Heart left ventricle (tissue), 16 donors: ENCODE measurements around the gene CALML6. TPM values are rescaled to one million over a fixed set of nuclear protein-coding genes. Genes with fewer than 3 reads are reported as not detected.

Experiments used
- ATAC-seq, 4 donors: fragments of 200-7000 bp; cut with Tn5 transposase; one replicate each; pipeline ENCODE4 v1.9.1; 2020 to 2022; ENCODE audit warnings: moderate library complexity in 4 of 4, mild to moderate bottlenecking in 3 of 4, moderate number of reproducible peaks in 1 of 4
- DNase-seq, 5 donors: peaks; one replicate each; pipeline ENCODE4 v3.0.0-alpha.2; 2020
- H3K27ac ChIP-seq, 12 donors: fragments of 200-600 bp; sonication (generic) in 4 of 12; one replicate each; pipeline versions ENCODE4 v1.5.0 to v1.8.0; 2016 to 2022; ENCODE audit warnings: mild to moderate bottlenecking in 2 of 12
- H3K27me3 ChIP-seq, 9 donors: fragments of 200-600 bp; sonication (generic) in 2 of 9; one replicate each; pipeline versions ENCODE4 v1.5.1 to v1.8.0; 2016 to 2022; ENCODE audit warnings: mild to moderate bottlenecking in 3 of 9
- H3K36me3 ChIP-seq, 9 donors: fragments of 200-600 bp; sonication (generic) in 2 of 9; one replicate each; pipeline versions ENCODE4 v1.5.0 to v1.8.0; 2018 to 2022; ENCODE audit warnings: mild to moderate bottlenecking in 2 of 9
- H3K4me1 ChIP-seq, 12 donors: fragments of 200-600 bp; sonication (generic) in 4 of 12; one replicate each; pipeline versions ENCODE4 v1.5.0 to v1.8.0; 2016 to 2022; ENCODE audit warnings: mild to moderate bottlenecking in 3 of 12
- H3K4me3 ChIP-seq, 12 donors: fragments of 200-600 bp; sonication (generic) in 4 of 12; one replicate each; pipeline versions ENCODE4 v1.5.0 to v1.8.0; 2017 to 2022; ENCODE audit warnings: mild to moderate bottlenecking in 9 of 12, moderate library complexity in 4 of 12
- H3K9me3 ChIP-seq, 12 donors: fragments of 200-600 bp; sonication (generic) in 4 of 12; one replicate each; pipeline versions ENCODE4 v1.5.0 to v1.8.0; 2016 to 2022; ENCODE audit warnings: mild to moderate bottlenecking in 1 of 12
- CTCF ChIP-seq, 12 donors: fragments of 200-600 bp; sonication (generic) in 4 of 12; IDR thresholded peaks; one replicate each; pipeline versions ENCODE4 v1.5.0 to v1.8.0; 2018 to 2022; ENCODE audit warnings: antibody characterized with exemption in 12 of 12, mild to moderate bottlenecking in 5 of 12
- POLR2A ChIP-seq, 2 donors: fragments of 450-650 bp; IDR thresholded peaks; one replicate each; pipeline ENCODE4 v1.6.1; 2017; ENCODE audit warnings: antibody characterized with exemption in 2 of 2, mild to moderate bottlenecking in 2 of 2, moderate library complexity in 2 of 2
- WGBS, 4 donors: extraction: QIAGEN DNeasy Blood & Tissue Kit in 2 of 4; methylation state at CpG; one replicate each; pipeline versions ENCODE4 v1.1.5 to v1.1.7; 2013 to 2018; 5-methylcytosine and 5-hydroxymethylcytosine counted together
- intact Hi-C, 10 donors: fragments of 100-400 bp; cut with DNase I; formaldehyde crosslinking; loops; one replicate each; pipeline versions ENCODE4 v1.11.1 to v1.14.2; 2022
- polyA plus RNA-seq, 2 donors: library from polyadenylated mRNA; stranded (reverse); fragments of 200-250 nt; gene quantifications; one replicate each; pipeline ENCODE4 v1.2.3, GENCODE V29; 2013
- total RNA-seq, 9 donors: library from RNA; depleted of rRNA in 2 of 9; stranded (reverse); fragments of >200 nt in 2 of 9; fragmentation: NEBNext Ultra II Directional in 3 of 9; extraction: Animal tissue kit (Norgen Biotek cat#: 25700) in 3 of 9; gene quantifications; one replicate each; pipeline versions ENCODE4 v1.1.0 to v1.2.4, GENCODE V29; 2016 to 2023
- donor health status: ischemic (EF 13 %, LVEDD 7.1; RV severe dilation, severe dysfunction).
- donor health status: healthy with polysubstance abuse.
- donor health status: DM: no; HTN: yes; CAD: no.
- donor health status: DM: no; HTN: no; CAD: no.
- donor health status: ischemic (EF 25% LVEDD 6.9; RV normal size, moderate dysfunction).
- donor health status: ischemic (EF 25% LVEDD 5.7; RV mildly dilated, moderate dysfunction).
- donor health status: healthy.
- donor health status: DM: yes; HTN: yes; CAD: no.
- donor health status: ischemic (EF 35%, LVEDD 5.7; RV mildly dilated, moderate dysfunction).
- donor health status: nonischemic (EF 11% LVEDD 7.7; RV severe dilation, severe dysfunction).
- donor health status: DM: yes; HTN: yes; CAD: no.
- donor health status: PGD.
- donor health status: ischemic (EF 29% LVEDD 5.4; RV normal size, mild dysfunction).
- donor health status: nonischemic (EF 23%, LVEDD 6.1; RV moderate dilation, normal function).

The CALML6 gene
- total and polyA plus RNA-seq, 11 donors = 0.17 to 0.58 (median 0.29) TPM; not detected in 8

- intact Hi-C loops = loop anchor here in 3 of 10 donors (2.0 to 5.0 kb wide), 2 partner anchors 85 to 88 kb away; no protein-coding TSS in a partner anchor
- ATAC-seq (no peak), DNase-seq (no peak)
- WGBS, 4 donors = 64 to 79% (median 74%) methylated on average over 12 of the region's 12 CpGs
- H3K27me3 ChIP-seq = peaks cover 0 to 46% (median 16%) of the 10 kb centered on the region in 9 donors
- H3K4me1 ChIP-seq = peaks cover 0 to 12% (median 7%) of the 10 kb centered on the region in 12 donors
- no peak overlapping the region for H3K27ac ChIP-seq
- H3K9me3 ChIP-seq = no peaks in the 10 kb centered on the region
- TF ChIP-seq POLR2A (IDR thresholded peaks at IDR 0.05) (no peak), CTCF (IDR thresholded peaks at IDR 0.05) (no peak)
- peak overlapping the region in 1 of 12 donors; percentile 19 for H3K4me3 ChIP-seq
- H3K36me3 ChIP-seq = no peaks in the 10 kb centered on the region
Measured at GRCh38 chr1:1959459-1959839, 44.4 kb downstream of the CALML6 start.

- no peaks in the 10 kb centered on the region for H3K36me3 ChIP-seq
- H3K4me1 ChIP-seq = peaks cover 0 to 12% (median 7%) of the 10 kb centered on the region in 12 donors
- no peaks in the 10 kb centered on the region for H3K9me3 ChIP-seq
- DNase-seq (peak; percentile 83 to 91 (median 86)), ATAC-seq (peak; percentile 71 to 95 (median 90))
- intact Hi-C loops = loop anchor here (1.0 to 5.0 kb wide), 4 partner anchors 82 to 87 kb away; no protein-coding TSS in a partner anchor
- H3K27ac ChIP-seq = no peak overlapping the region
- TF ChIP-seq POLR2A (IDR thresholded peaks at IDR 0.05) = no peak
- TF ChIP-seq CTCF (IDR thresholded peaks at IDR 0.05) = peak; percentile 64 to 88 (median 80)
- peaks cover 0 to 51% (median 16%) of the 10 kb centered on the region in 9 donors for H3K27me3 ChIP-seq
- WGBS, 4 donors = 5 to 9% (median 6%) methylated on average over 16 to 23 of the region's 23 CpGs
- H3K4me3 ChIP-seq = peak overlapping the region in 5 of 12 donors; percentile 9 to 19 (median 10)
Measured at GRCh38 chr1:1959840-1960479, 44.9 kb downstream of the CALML6 start.

GRCh38 chr1:1960480-1961196 is 45.6 kb downstream of the CALML6 start:
- ATAC-seq (no peak), DNase-seq (no peak)
- H3K27ac ChIP-seq = no peak overlapping the region
- H3K4me3 ChIP-seq = no peak overlapping the region
- H3K27me3 ChIP-seq = peaks cover 0 to 56% (median 19%) of the 10 kb centered on the region in 9 donors
- intact Hi-C loops = loop anchor here in 7 of 10 donors (1.0 to 5.0 kb wide), 3 partner anchors 82 to 84 kb away; no protein-coding TSS in a partner anchor
- WGBS, 4 donors = 38 to 44% (median 40%) methylated on average over 17 of the region's 17 CpGs
- peaks cover 0 to 12% (median 7%) of the 10 kb centered on the region in 12 donors for H3K4me1 ChIP-seq
- H3K9me3 ChIP-seq = no peaks in the 10 kb centered on the region
- H3K36me3 ChIP-seq = no peaks in the 10 kb centered on the region
- no peak for TF ChIP-seq POLR2A (IDR thresholded peaks at IDR 0.05)

GRCh38 chr1:1962752-1963151 is 47.7 kb downstream of the CALML6 start:
- Histone ChIP-seq H3K27me3 (peaks cover 0 to 70% (median 29%) of the 10 kb centered on the region in 9 donors), H3K36me3 (no peaks in the 10 kb centered on the region), H3K27ac (no peak overlapping the region), H3K4me3 (no peak overlapping the region), H3K4me1 (peaks cover 0 to 12% (median 7%) of the 10 kb centered on the region in 12 donors), H3K9me3 (no peaks in the 10 kb centered on the region)
- 74 to 80% (median 77%) methylated on average over 2 of the region's 2 CpGs for WGBS, 4 donors
- intact Hi-C loops = loop anchor here in 1 of 10 donors (5.0 kb wide), 1 partner anchor 80 kb away; no protein-coding TSS in a partner anchor
- no peak for TF ChIP-seq POLR2A (IDR thresholded peaks at IDR 0.05)
- TF ChIP-seq CTCF (IDR thresholded peaks at IDR 0.05) = no peak
- no peak for ATAC-seq
- no peak for DNase-seq
